Measurements from ENCODE around the gene ZNF511. TPM values are rescaled to one million over a fixed set of nuclear protein-coding genes. Genes with fewer than 3 reads are reported as not detected.

Gene ZNF511
- total RNA-seq, 1 experiment from 2014 or later = 42.7 TPM

DNA sequence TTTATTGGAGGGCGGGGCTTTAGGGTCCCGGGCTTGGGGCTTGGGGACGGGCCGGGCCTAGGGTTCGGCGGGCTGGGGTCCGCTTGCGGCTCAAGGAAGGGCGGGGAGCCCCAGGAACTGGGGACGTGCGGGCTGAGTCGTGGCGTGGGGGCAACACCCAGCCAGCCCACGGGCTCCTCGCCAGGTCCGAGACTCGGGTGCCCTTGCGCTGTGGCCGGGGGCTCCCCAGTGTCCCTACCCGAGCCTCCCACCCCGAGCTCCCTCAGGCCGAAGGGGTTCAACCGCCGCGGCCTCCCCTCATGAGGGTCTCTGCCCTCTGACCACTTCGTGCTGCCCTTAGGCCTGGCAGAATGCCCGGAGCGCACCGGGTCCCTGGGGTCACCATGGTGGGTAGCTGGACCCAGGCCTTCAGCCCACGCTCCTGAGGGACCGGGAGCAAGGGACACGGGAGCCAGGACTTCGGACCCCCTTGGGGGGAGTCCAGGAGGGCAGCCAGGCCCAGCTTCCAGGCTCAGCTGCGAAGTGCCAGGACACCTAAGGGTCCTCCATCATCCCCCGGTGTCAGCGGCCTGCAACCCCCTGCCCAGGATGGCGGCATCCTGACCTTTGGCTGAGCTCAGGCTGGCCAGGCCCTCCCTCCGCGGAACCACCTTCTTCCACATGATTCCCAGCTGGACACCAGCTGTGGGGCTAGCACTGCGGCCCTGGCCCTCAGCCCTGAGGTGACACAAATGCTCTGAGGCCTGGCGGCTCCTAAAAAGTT lies 49.6 kb downstream of the ZNF511 start:
- Mint-ChIP-seq H3K9me3 (ENCODE audit: unreplicated experiment) (no peaks in the 10 kb centered on the region), H3K36me3 (ENCODE audit: insufficient read depth, unreplicated experiment) (peaks cover 15% of the 10 kb centered on the region), H3K4me3 (ENCODE audit: unreplicated experiment) (peak overlapping the region; percentile 68), H3K4me1 (ENCODE audit: insufficient read depth, unreplicated experiment) (no peaks in the 10 kb centered on the region), H3K27me3 (ENCODE audit: insufficient read depth, unreplicated experiment) (no peaks in the 10 kb centered on the region), H3K27ac (ENCODE audit: low read depth, unreplicated experiment) (no peak overlapping the region)
- intact Hi-C loops (cut with micrococcal nuclease) = no loop called here
- POLR2A ChIA-PET = interaction anchor here (0.6 to 1.2 kb wide), 3 partner anchors 11 to 50 kb away, joined by 3 read pairs; partner anchors contain the start of gene PRAP1
- DNase-seq (ENCODE audit: unreplicated experiment) = no peak
- TF ChIP-seq, protein P1, sequence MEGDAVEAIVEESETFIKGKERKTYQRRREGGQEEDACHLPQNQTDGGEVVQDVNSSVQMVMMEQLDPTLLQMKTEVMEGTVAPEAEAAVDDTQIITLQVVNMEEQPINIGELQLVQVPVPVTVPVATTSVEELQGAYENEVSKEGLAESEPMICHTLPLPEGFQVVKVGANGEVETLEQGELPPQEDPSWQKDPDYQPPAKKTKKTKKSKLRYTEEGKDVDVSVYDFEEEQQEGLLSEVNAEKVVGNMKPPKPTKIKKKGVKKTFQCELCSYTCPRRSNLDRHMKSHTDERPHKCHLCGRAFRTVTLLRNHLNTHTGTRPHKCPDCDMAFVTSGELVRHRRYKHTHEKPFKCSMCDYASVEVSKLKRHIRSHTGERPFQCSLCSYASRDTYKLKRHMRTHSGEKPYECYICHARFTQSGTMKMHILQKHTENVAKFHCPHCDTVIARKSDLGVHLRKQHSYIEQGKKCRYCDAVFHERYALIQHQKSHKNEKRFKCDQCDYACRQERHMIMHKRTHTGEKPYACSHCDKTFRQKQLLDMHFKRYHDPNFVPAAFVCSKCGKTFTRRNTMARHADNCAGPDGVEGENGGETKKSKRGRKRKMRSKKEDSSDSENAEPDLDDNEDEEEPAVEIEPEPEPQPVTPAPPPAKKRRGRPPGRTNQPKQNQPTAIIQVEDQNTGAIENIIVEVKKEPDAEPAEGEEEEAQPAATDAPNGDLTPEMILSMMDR (IDR thresholded peaks at IDR 0.05; ENCODE audit: unreplicated experiment) = no peak
- no TSS peak for BruUV-seq (replicated peaks)
- CTCF ChIA-PET = interaction anchor here (0.5 kb wide), 1 partner anchor 83 kb away, joined by 3 read pairs; no protein-coding TSS in a partner anchor

DNA sequence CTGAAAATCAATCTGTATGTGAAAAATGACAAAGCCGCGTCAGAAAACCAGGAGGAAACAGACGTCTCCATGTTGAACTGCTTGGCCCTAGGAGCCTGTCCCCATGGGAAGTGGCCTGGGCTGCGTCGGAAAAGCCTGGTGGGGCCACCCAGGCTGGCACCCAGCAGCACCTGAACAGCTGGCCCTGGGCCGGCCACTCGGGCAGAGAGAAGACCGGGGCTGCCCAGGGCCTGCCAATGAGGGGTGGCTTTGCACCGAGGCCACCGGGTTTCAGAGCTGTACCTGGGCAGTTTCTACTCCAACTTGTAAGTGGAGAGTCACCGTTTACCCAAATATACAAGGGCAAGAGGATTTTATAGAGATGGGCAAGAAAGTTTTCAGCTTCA lies 50.2 kb downstream of the ZNF511 start:
- CTCF ChIA-PET = no interaction called here
- no peak overlapping the region for H3K4me3 Mint-ChIP-seq (ENCODE audit: unreplicated experiment)

DNA sequence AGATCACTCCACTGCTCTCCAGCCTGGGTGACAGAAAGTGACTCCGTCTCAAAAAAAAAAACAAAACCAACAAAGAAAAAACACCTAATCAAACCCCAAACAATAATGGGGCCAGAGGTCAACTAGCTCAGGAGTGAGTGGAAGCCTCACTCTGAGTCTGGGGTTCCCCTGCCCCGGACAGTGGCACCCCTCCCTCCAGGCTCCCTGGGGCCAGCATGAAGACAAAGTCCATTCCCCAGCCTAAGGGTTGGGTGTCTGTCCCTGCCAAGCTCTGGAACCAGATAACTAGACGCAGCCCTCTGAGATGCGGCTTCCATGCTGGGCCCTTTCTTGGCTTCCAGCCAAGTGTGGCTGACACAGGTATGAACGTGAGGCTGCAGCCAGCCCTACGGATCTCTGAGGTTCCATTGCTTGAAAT lies 50.8 kb downstream of the ZNF511 start:
- no peak overlapping the region for H3K4me3 Mint-ChIP-seq (ENCODE audit: unreplicated experiment)
- H3K4me1 Mint-ChIP-seq (ENCODE audit: insufficient read depth, unreplicated experiment) = no peaks in the 10 kb centered on the region
- DNase-seq (ENCODE audit: unreplicated experiment) = peak; percentile 48
- H3K9me3 Mint-ChIP-seq (ENCODE audit: unreplicated experiment) = no peaks in the 10 kb centered on the region
- no TSS peak for BruUV-seq (replicated peaks)
- ChIA-PET POLR2A (interaction anchor here (0.6 kb wide), 1 partner anchor 692 kb away, joined by 3 read pairs; no protein-coding TSS in a partner anchor), CTCF (interaction anchor here (0.6 kb wide), 1 partner anchor 417 kb away, joined by 4 read pairs; the partner anchor contains the start of gene CFAP46)
- no peak overlapping the region for H3K27ac Mint-ChIP-seq (ENCODE audit: low read depth, unreplicated experiment)
- TF ChIP-seq, protein P1 (IDR thresholded peaks at IDR 0.05; ENCODE audit: unreplicated experiment) = no peak
- intact Hi-C loops (cut with micrococcal nuclease) = no loop called here
- peaks cover 21% of the 10 kb centered on the region for H3K36me3 Mint-ChIP-seq (ENCODE audit: insufficient read depth, unreplicated experiment)
- no peaks in the 10 kb centered on the region for H3K27me3 Mint-ChIP-seq (ENCODE audit: insufficient read depth, unreplicated experiment)

More for the DNA sequence above, 50.2 kb downstream of the ZNF511 start:
- intact Hi-C loops (cut with micrococcal nuclease) = no loop called here
- TF ChIP-seq, protein P1 (IDR thresholded peaks at IDR 0.05; ENCODE audit: unreplicated experiment) = no peak
- Mint-ChIP-seq H3K36me3 (ENCODE audit: insufficient read depth, unreplicated experiment) (peaks cover 15% of the 10 kb centered on the region), H3K27ac (ENCODE audit: low read depth, unreplicated experiment) (no peak overlapping the region), H3K4me1 (ENCODE audit: insufficient read depth, unreplicated experiment) (no peaks in the 10 kb centered on the region), H3K27me3 (ENCODE audit: insufficient read depth, unreplicated experiment) (no peaks in the 10 kb centered on the region), H3K9me3 (ENCODE audit: unreplicated experiment) (no peaks in the 10 kb centered on the region)
- POLR2A ChIA-PET = interaction anchor here (0.6 to 0.7 kb wide), 2 partner anchors 51 to 692 kb away, joined by 3 read pairs; no protein-coding TSS in a partner anchor
- no peak for DNase-seq (ENCODE audit: unreplicated experiment)
- BruUV-seq (replicated peaks) = no TSS peak

DNA sequence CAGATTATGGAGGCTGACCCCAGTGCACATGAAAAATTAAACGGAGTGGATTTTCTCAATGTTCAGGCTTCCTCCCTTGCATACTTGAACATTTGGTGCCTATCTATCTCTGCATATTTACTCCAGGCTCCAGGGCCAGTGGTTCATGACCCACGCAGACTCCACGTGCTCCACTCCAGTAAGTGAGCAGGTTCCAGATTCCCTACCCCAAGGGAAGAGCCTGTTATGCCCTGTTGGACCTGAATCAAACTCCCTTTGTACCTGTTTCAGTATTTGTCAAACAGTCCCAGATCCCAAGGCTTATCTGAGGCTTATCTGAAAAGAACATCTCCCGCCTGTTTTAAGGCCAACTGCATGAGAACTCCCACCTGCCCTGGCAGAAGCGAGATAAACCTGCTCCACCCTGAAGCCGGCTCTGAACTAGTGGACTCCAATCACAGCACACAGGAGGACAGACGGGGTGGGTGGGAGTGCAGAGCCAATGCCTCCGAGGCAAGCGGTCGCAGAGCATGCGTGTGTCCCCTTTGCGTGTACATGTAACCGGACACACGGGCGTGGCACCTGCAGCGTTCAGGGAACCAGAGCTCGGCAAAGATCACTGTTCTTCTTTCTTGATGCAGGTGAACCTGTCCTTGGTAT lies 51.4 kb downstream of the ZNF511 start:
- POLR2A ChIA-PET = no interaction called here
- no peaks in the 10 kb centered on the region for H3K4me1 Mint-ChIP-seq (ENCODE audit: insufficient read depth, unreplicated experiment)
- CTCF ChIA-PET = interaction anchor here (0.7 kb wide), 1 partner anchor 655 kb away, joined by 4 read pairs; no protein-coding TSS in a partner anchor
- DNase-seq (ENCODE audit: unreplicated experiment) = no peak
- H3K27me3 Mint-ChIP-seq (ENCODE audit: insufficient read depth, unreplicated experiment) = no peaks in the 10 kb centered on the region
- no TSS peak for BruUV-seq (replicated peaks)
- H3K27ac Mint-ChIP-seq (ENCODE audit: low read depth, unreplicated experiment) = no peak overlapping the region
- TF ChIP-seq, protein P1 (IDR thresholded peaks at IDR 0.05; ENCODE audit: unreplicated experiment) = no peak
- H3K9me3 Mint-ChIP-seq (ENCODE audit: unreplicated experiment) = no peaks in the 10 kb centered on the region
- no peak overlapping the region for H3K4me3 Mint-ChIP-seq (ENCODE audit: unreplicated experiment)
- intact Hi-C loops (cut with micrococcal nuclease) = no loop called here
- peaks cover 23% of the 10 kb centered on the region for H3K36me3 Mint-ChIP-seq (ENCODE audit: insufficient read depth, unreplicated experiment)

Data from MCF 10A (cell line).